Esophagus muscularis mucosa (tissue), 4 donors: Measurements from ENCODE around the gene NCLN.

Source experiments
- CTCF ChIP-seq, 3 experiments: fragments of 200-600 bp in 2 of 3; fragments of 450-650 bp in 1 of 3; sonication (generic) in 2 of 3; IDR thresholded peaks; one replicate each; pipeline ENCODE4 v1.5.1; 2017 to 2019; ENCODE audit warnings: antibody characterized with exemption in 3 of 3, mild to moderate bottlenecking in 2 of 3, moderate library complexity in 1 of 3
- EP300 ChIP-seq: sonication (generic); formaldehyde crosslinking; IDR thresholded peaks from one replicate; pipeline ENCODE4 v1.6.1; 2017; ENCODE audit warnings: antibody characterized with exemption
- POLR2A ChIP-seq: fragments of 450-650 bp; IDR thresholded peaks from one replicate; pipeline ENCODE4 v1.6.1; 2017; ENCODE audit warnings: antibody characterized with exemption, moderate library complexity, mild to moderate bottlenecking, low read depth
- POLR2AphosphoS5 ChIP-seq, 2 donors: sonication (generic); formaldehyde crosslinking; IDR thresholded peaks; one replicate each; pipeline ENCODE4 v1.6.1; 2017; ENCODE audit warnings: antibody characterized with exemption in 2 of 2

GRCh38 chr19:3257071-3257470 is 71.3 kb downstream of the NCLN start:
- no peak for TF ChIP-seq CTCF (IDR thresholded peaks at IDR 0.05)
- no peak for TF ChIP-seq POLR2AphosphoS5 (IDR thresholded peaks at IDR 0.05)
- no peak for TF ChIP-seq EP300
- TF ChIP-seq POLR2A: no peak
